HFFc6 (cell line): ENCODE measurements around the gene BLTP2. TPM values are rescaled to one million over a fixed set of nuclear protein-coding genes. Genes with fewer than 3 reads are reported as not detected.

Source experiments
- DNase-seq: peaks from one replicate; pipeline ENCODE4 v3.0.0-alpha.2; 2018
- H3K27ac Mint-ChIP-seq: 2 replicates; pipeline ENCODE4 v1.8.0; 2020; ENCODE audit warnings: mild to moderate bottlenecking, mixed read lengths
- H3K27me3 Mint-ChIP-seq: 2 replicates; pipeline ENCODE4 v1.8.0; 2021; ENCODE audit warnings: mild to moderate bottlenecking, moderate library complexity, mixed read lengths; ENCODE audit not compliant: insufficient read depth
- H3K36me3 Mint-ChIP-seq: 2 replicates; pipeline ENCODE4 v1.8.0; 2021; ENCODE audit warnings: low read depth, mixed read lengths
- H3K4me1 Mint-ChIP-seq: 2 replicates; pipeline ENCODE4 v1.8.0; 2020; ENCODE audit warnings: low read depth, mixed read lengths
- H3K4me3 Mint-ChIP-seq: 2 replicates; pipeline ENCODE4 v1.8.0; 2020; ENCODE audit warnings: mild to moderate bottlenecking, moderate library complexity, mixed read lengths
- H3K9me3 Mint-ChIP-seq: 2 replicates; pipeline ENCODE4 v1.8.0; 2020; ENCODE audit warnings: mild to moderate bottlenecking, mixed read lengths
- total RNA-seq, 6 experiments: library from RNA; stranded (reverse); fragmentation: NEBNext Ultra II Directional; extraction: Animal tissue kit (Norgen Biotek cat#: 25700); gene quantifications; 2 replicates in 1 of 6; 3 replicates in 5 of 6; pipeline ENCODE4 v1.2.3, GENCODE V29; 2021
- TF ChIP-seq, protein P1 (sequence below): fragments of 200-600 bp; sonication (generic); IDR thresholded peaks from 2 replicates; pipeline ENCODE4 v1.5.0; 2021; ENCODE audit warnings: antibody characterized with exemption, mild to moderate bottlenecking

Gene BLTP2
- total RNA-seq, 6 experiments from 2014 or later, result 111 to 158 (median 134) TPM

- H3K9me3 Mint-ChIP-seq, result no peaks in the 10 kb centered on the region
Measured at GRCh38 chr17:28643983-28644786, 773 bp downstream of the BLTP2 start.

DNA sequence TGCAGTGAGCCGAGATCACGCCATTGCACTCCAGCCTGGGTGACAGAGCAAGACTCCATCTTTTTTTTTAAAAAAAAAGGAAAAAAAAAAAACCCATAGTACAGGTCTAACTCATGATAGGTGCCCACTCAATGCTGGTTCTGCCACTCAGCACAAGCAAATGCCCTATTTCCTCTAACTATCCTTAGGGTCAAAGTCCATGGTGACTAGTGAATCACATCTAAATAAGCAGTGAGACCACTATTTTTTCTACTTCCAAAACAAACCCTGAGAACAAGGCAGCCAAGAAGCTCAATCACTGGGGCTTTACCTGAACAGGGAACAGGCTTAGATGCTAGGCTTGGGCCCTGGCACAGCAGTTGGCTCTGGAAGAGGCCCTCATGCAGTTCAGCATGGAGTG is 3.4 kb downstream of the BLTP2 start:
- peaks cover 30% of the 10 kb centered on the region for H3K4me1 Mint-ChIP-seq
- peaks cover 52% of the 10 kb centered on the region for H3K36me3 Mint-ChIP-seq
- H3K9me3 Mint-ChIP-seq, result no peaks in the 10 kb centered on the region
- no peak overlapping the region for H3K27ac Mint-ChIP-seq
- peaks cover under 1% of the 10 kb centered on the region; the same call in 1 of the 2 replicates for H3K27me3 Mint-ChIP-seq
- TF ChIP-seq, protein P1, sequence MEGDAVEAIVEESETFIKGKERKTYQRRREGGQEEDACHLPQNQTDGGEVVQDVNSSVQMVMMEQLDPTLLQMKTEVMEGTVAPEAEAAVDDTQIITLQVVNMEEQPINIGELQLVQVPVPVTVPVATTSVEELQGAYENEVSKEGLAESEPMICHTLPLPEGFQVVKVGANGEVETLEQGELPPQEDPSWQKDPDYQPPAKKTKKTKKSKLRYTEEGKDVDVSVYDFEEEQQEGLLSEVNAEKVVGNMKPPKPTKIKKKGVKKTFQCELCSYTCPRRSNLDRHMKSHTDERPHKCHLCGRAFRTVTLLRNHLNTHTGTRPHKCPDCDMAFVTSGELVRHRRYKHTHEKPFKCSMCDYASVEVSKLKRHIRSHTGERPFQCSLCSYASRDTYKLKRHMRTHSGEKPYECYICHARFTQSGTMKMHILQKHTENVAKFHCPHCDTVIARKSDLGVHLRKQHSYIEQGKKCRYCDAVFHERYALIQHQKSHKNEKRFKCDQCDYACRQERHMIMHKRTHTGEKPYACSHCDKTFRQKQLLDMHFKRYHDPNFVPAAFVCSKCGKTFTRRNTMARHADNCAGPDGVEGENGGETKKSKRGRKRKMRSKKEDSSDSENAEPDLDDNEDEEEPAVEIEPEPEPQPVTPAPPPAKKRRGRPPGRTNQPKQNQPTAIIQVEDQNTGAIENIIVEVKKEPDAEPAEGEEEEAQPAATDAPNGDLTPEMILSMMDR, result no peak
- no peak overlapping the region for H3K4me3 Mint-ChIP-seq
- DNase-seq, result no peak

More at GRCh38 chr17:28643983-28644786, 773 bp downstream of the BLTP2 start:
- peak overlapping the region; percentile 48 for H3K27ac Mint-ChIP-seq
- peak overlapping the region; percentile 88 for H3K4me3 Mint-ChIP-seq
- peaks cover 37% of the 10 kb centered on the region for H3K36me3 Mint-ChIP-seq
- peak; percentile 50 for DNase-seq
- no peaks in the 10 kb centered on the region; the same call in 1 of the 2 replicates for H3K27me3 Mint-ChIP-seq
- H3K4me1 Mint-ChIP-seq, result peaks cover 35% of the 10 kb centered on the region
- TF ChIP-seq, protein P1, result peak; percentile 77

- no peak overlapping the region for H3K27ac Mint-ChIP-seq
- TF ChIP-seq, protein P1, result no peak
- H3K4me1 Mint-ChIP-seq, result no peaks in the 10 kb centered on the region
- H3K9me3 Mint-ChIP-seq, result no peaks in the 10 kb centered on the region
- H3K4me3 Mint-ChIP-seq, result no peak overlapping the region
- peaks cover 56% of the 10 kb centered on the region for H3K36me3 Mint-ChIP-seq
- DNase-seq, result no peak
- H3K27me3 Mint-ChIP-seq, result peaks cover 2% of the 10 kb centered on the region; the same call in 1 of the 2 replicates
Measured at GRCh38 chr17:28635506-28635905, 9.5 kb downstream of the BLTP2 start.

GRCh38 chr17:28634206-28634865 is 10.6 kb downstream of the BLTP2 start:
- H3K27ac Mint-ChIP-seq, result no peak overlapping the region
- no peaks in the 10 kb centered on the region for H3K4me1 Mint-ChIP-seq
- H3K4me3 Mint-ChIP-seq, result no peak overlapping the region
- H3K9me3 Mint-ChIP-seq, result no peaks in the 10 kb centered on the region
- peaks cover 2% of the 10 kb centered on the region; the same call in 1 of the 2 replicates for H3K27me3 Mint-ChIP-seq
- TF ChIP-seq, protein P1, result no peak
- no peak for DNase-seq
- H3K36me3 Mint-ChIP-seq, result peaks cover 48% of the 10 kb centered on the region

- H3K4me1 Mint-ChIP-seq, result no peaks in the 10 kb centered on the region
- peaks cover 30% of the 10 kb centered on the region for H3K36me3 Mint-ChIP-seq
- TF ChIP-seq, protein P1, result no peak
- no peak overlapping the region for H3K27ac Mint-ChIP-seq
- no peaks in the 10 kb centered on the region; the same call in 1 of the 2 replicates for H3K27me3 Mint-ChIP-seq
- H3K9me3 Mint-ChIP-seq, result no peaks in the 10 kb centered on the region
- no peak for DNase-seq
- H3K4me3 Mint-ChIP-seq, result no peak overlapping the region
Measured at GRCh38 chr17:28626818-28627217, 18.1 kb downstream of the BLTP2 start.
